Ishikawa (cell line): ENCODE measurements around the gene KCNQ1OT1.

Experiments used
- CEBPB ChIP-seq: IDR thresholded peaks from 2 replicates; pipeline ENCODE4 v1.6.1; 2012
- EGR1 ChIP-seq: IDR thresholded peaks from 2 replicates; pipeline ENCODE4 v1.6.1; 2012
- FOXM1 ChIP-seq: IDR thresholded peaks from 2 replicates; pipeline ENCODE4 v1.6.1; 2012; ENCODE audit warnings: low read depth, borderline replicate concordance
- RAD21 ChIP-seq: IDR thresholded peaks from 2 replicates; pipeline ENCODE4 v1.6.1; 2012; ENCODE audit warnings: low read depth
- TAF1 ChIP-seq: IDR thresholded peaks from 2 replicates; pipeline ENCODE4 v1.6.1; 2012; ENCODE audit warnings: low read depth, mild to moderate bottlenecking
- TEAD4 ChIP-seq: IDR thresholded peaks from 2 replicates; pipeline ENCODE4 v1.6.1; 2012
- YY1 ChIP-seq: IDR thresholded peaks from 2 replicates; pipeline ENCODE4 v1.6.1; 2012; ENCODE audit warnings: low read depth
- ZBTB7A ChIP-seq: IDR thresholded peaks from 2 replicates; pipeline ENCODE4 v1.6.1; 2012; ENCODE audit warnings: low read depth
- TF ChIP-seq, protein P1 (sequence below): IDR thresholded peaks from 2 replicates; pipeline ENCODE4 v1.6.1; 2012; ENCODE audit warnings: low read depth, mild to moderate bottlenecking

DNA sequence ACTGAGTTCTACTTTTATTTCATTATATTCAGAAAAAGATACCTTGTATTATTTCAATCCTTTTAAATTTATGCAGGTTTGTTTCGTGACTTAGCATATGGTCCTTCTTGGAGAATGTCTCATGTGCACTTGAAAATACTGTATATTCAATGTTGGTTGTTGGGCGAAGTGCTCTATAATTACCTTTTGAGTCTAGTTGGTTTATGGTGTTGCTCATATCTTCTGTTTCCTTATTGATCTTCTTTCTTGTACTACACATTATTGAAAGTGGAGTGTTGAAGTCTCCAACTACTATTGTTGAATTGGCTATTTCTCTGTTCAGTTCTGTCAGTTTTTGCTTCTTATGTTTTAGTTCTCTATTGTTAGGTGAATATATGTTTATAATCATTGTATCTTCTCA is 90.4 kb downstream of the KCNQ1OT1 start:
- TF ChIP-seq YY1 (no peak), RAD21 (no peak), TEAD4 (no peak), EGR1 (no peak), FOXM1 (no peak), CEBPB (no peak), ZBTB7A (no peak), TAF1 (no peak)
- TF ChIP-seq, protein P1, sequence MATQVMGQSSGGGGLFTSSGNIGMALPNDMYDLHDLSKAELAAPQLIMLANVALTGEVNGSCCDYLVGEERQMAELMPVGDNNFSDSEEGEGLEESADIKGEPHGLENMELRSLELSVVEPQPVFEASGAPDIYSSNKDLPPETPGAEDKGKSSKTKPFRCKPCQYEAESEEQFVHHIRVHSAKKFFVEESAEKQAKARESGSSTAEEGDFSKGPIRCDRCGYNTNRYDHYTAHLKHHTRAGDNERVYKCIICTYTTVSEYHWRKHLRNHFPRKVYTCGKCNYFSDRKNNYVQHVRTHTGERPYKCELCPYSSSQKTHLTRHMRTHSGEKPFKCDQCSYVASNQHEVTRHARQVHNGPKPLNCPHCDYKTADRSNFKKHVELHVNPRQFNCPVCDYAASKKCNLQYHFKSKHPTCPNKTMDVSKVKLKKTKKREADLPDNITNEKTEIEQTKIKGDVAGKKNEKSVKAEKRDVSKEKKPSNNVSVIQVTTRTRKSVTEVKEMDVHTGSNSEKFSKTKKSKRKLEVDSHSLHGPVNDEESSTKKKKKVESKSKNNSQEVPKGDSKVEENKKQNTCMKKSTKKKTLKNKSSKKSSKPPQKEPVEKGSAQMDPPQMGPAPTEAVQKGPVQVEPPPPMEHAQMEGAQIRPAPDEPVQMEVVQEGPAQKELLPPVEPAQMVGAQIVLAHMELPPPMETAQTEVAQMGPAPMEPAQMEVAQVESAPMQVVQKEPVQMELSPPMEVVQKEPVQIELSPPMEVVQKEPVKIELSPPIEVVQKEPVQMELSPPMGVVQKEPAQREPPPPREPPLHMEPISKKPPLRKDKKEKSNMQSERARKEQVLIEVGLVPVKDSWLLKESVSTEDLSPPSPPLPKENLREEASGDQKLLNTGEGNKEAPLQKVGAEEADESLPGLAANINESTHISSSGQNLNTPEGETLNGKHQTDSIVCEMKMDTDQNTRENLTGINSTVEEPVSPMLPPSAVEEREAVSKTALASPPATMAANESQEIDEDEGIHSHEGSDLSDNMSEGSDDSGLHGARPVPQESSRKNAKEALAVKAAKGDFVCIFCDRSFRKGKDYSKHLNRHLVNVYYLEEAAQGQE, result no peak
